ENCODE measurements around the gene RUBCN. TPM values are rescaled to one million over a fixed set of nuclear protein-coding genes. Genes with fewer than 3 reads are reported as not detected.

Gene RUBCN
- total RNA-seq, 2 experiments from 2014 or later, result 27.3 to 27.7 TPM

Other genes starting within 250 kb of the RUBCN start
- 100 to 1,000 TPM; 118 to 126 TPM for gene BDH1, start 180.9 kb downstream of the RUBCN start, total RNA-seq
- 10 to 100 TPM; 25.4 to 27.0 TPM for gene FYTTD1, start 13.0 kb upstream of the RUBCN start, total RNA-seq
- gene LRCH3, start 54.4 kb upstream of the RUBCN start, total RNA-seq, result 10 to 100 TPM; 43.8 to 53.5 TPM
- gene RPL35A, start 213.3 kb upstream of the RUBCN start, total RNA-seq, result 1,000 to 10,000 TPM; 1,685 to 1,707 TPM
- 10 to 100 TPM in 1 of 2 experiments, 1 to 10 TPM in 1; 6.3 to 10.4 TPM for gene LMLN, start 223.3 kb upstream of the RUBCN start, total RNA-seq

All from activated CD8-positive, alpha-beta T cell treated with anti-CD3 and anti-CD28 coated beads for 36 hours (primary cell).